ENCODE data around the gene TBC1D25.

TBC1D25 gene

DNA sequence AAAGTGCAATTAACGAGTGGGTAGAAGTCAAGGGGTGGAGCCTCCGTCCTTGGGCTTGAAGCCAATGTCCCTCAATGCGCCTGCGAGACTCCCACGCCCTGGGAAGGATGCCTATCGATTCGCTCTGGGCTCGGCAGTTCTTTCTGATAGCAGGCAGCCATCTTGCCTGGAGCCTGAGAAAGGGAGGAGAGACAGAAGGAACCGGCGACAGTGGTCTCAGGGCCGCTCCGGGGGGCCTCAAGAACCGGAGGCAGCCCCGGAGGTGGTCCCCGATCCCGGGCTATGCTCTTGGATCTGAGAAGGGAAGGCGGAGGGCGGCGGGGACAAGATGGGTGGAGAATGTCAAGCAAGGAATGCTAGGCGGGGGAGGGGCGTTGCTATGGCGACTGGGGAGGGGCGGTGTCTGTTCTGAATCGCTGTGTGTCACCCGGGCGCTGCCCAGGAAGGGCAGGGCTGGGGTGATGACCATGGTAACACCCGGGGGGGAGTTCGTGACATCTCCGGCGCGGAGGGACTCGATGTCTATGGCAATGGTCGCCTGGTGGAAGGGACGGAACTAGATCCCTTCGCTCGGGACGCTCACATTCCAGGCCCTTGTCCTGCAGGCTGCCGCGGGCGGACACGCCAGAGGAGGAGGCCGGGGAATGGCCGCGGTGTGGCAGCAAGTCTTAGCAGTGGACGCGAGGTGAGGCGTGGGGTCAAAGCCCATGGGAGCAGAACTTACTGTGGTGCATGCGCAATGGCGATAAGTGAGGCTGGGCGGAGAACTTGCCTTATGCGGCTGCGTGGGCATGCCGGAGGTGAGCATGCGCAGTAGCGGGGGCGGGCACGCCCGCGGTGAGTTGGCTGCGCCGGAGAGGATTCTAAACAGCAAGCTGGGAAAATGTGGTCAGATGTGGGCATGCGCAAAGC is 58.1 kb downstream of the TBC1D25 start, which contains the start of gene WDR13:
TSS of gene WDR13 (plus strand) at position 140 of the 912 bp plus-strand sequence. CDS start at position 645, 505 bp downstream.
- H3K36me3 ChIP-seq (ENCODE audit: control insufficient read depth in 2 of 2, insufficient read depth in 1 of 2, low read length in 2 of 2) = peaks cover 0 to 41% of the 10 kb centered on the region in 2 experiments
- H3K27ac ChIP-seq (ENCODE audit: extremely low read depth, low read depth, low read length) = peak within 1 kb of the TSS; percentile 96
- ChIA-PET CTCF (interaction anchor here (0.5 to 0.7 kb wide), 2 partner anchors 12 to 507 kb away, joined by 3 to 5 read pairs; no protein-coding TSS in a partner anchor), POLR2A (interaction anchor here (0.6 to 1.6 kb wide), 4 partner anchors 19 to 574 kb away, joined by 3 read pairs; partner anchors contain the start of genes PLP2 and RBM3)
- H3K9me3 ChIP-seq (ENCODE audit: control insufficient read depth, insufficient read depth, low read depth, low read length) = no peaks in the 10 kb centered on the region
- H3K4me1 ChIP-seq (ENCODE audit: control insufficient read depth, insufficient read depth, low read length) = peaks cover 3% of the 10 kb centered on the region; the same call in 1 of the 2 replicates
- peak within 1 kb of the TSS; percentile 83 for H3K4me3 ChIP-seq (ENCODE audit: low read depth, low read length)
- TF ChIP-seq ZBTB8A (tag by site-specific recombination; IDR thresholded peaks at IDR 0.05) (peak; percentile 59), RBAK (tag by site-specific recombination; IDR thresholded peaks at IDR 0.05) (no peak), BCL11B (tag by site-specific recombination; IDR thresholded peaks at IDR 0.05; ENCODE audit: low read depth) (peak; percentile 99), HOXC10 (CRISPR knock-in tag; IDR thresholded peaks at IDR 0.05) (no peak), KLF9 (tag by site-specific recombination; IDR thresholded peaks at IDR 0.05; ENCODE audit: low read depth) (peak; percentile 76), ZNF558 (tag by site-specific recombination; IDR thresholded peaks at IDR 0.05) (peak; percentile 30; the same call in 1 of the 2 replicates), KLF10 (tag by site-specific recombination; IDR thresholded peaks at IDR 0.05) (peak; percentile 77), OVOL3 (tag by site-specific recombination; IDR thresholded peaks at IDR 0.05) (no peak), ZNF138 (tag by site-specific recombination; IDR thresholded peaks at IDR 0.05; ENCODE audit: borderline replicate concordance) (no peak), ZNF677 (tag by site-specific recombination; IDR thresholded peaks at IDR 0.05) (no peak), ZBTB10 (tag by site-specific recombination; IDR thresholded peaks at IDR 0.05) (no peak), ZXDB (tag by site-specific recombination; IDR thresholded peaks at IDR 0.05) (peak; percentile 62), ZNF423 (tag by site-specific recombination; IDR thresholded peaks at IDR 0.05) (peak; percentile 4; the same call in 1 of the 2 replicates), ZNF596 (tag by site-specific recombination; IDR thresholded peaks at IDR 0.05) (no peak), ZNF843 (tag by site-specific recombination; IDR thresholded peaks at IDR 0.05) (no peak), ZFP37 (tag by site-specific recombination; IDR thresholded peaks at IDR 0.05) (peak; percentile 67; the same call in 1 of the 2 replicates), ZNF394 (tag by site-specific recombination; IDR thresholded peaks at IDR 0.05; ENCODE audit: borderline replicate concordance) (no peak), ZNF776 (tag by site-specific recombination; IDR thresholded peaks at IDR 0.05; ENCODE audit: borderline replicate concordance) (no peak), KLF1 (tag by site-specific recombination; IDR thresholded peaks at IDR 0.05) (peak; percentile 85), PATZ1 (tag by site-specific recombination; IDR thresholded peaks at IDR 0.05) (peak; percentile 77), ZSCAN23 (tag by site-specific recombination; IDR thresholded peaks at IDR 0.05) (no peak), ZBTB21 (tag by site-specific recombination; IDR thresholded peaks at IDR 0.05) (peak; percentile 18; the same call in 1 of the 2 replicates), ZNF148 (tag by site-specific recombination; IDR thresholded peaks at IDR 0.05; ENCODE audit: borderline replicate concordance) (no peak), TSHZ1 (tag by site-specific recombination; IDR thresholded peaks at IDR 0.05; ENCODE audit: borderline replicate concordance) (no peak)
- TF ChIP-seq, protein P1, sequence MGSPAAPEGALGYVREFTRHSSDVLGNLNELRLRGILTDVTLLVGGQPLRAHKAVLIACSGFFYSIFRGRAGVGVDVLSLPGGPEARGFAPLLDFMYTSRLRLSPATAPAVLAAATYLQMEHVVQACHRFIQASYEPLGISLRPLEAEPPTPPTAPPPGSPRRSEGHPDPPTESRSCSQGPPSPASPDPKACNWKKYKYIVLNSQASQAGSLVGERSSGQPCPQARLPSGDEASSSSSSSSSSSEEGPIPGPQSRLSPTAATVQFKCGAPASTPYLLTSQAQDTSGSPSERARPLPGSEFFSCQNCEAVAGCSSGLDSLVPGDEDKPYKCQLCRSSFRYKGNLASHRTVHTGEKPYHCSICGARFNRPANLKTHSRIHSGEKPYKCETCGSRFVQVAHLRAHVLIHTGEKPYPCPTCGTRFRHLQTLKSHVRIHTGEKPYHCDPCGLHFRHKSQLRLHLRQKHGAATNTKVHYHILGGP (tag by site-specific recombination; IDR thresholded peaks at IDR 0.05) = peak; percentile 58; the same call in 1 of the 2 replicates
